ENCODE data around the gene P2RY11. TPM values are rescaled to one million over a fixed set of nuclear protein-coding genes. Genes with fewer than 3 reads are reported as not detected.
A peak's percentile ranks its signal among the peaks of the same experiment; 100 is the strongest.

Gene P2RY11
- total RNA-seq, 1 experiment from 2014 or later: 43.1 TPM

GRCh38 chr19:10151521-10151920 is 40.0 kb downstream of the P2RY11 start:
- no peak for TF ChIP-seq CTCF (IDR thresholded peaks at IDR 0.05; ENCODE audit: unreplicated experiment)
- intact Hi-C loops (cut with micrococcal nuclease): no loop called here
- BruUV-seq (replicated peaks): no TSS peak

GRCh38 chr19:10152100-10152499 is 40.6 kb downstream of the P2RY11 start:
- H3K4me1 Mint-ChIP-seq (ENCODE audit: insufficient read depth, unreplicated experiment): no peaks in the 10 kb centered on the region
- no peaks in the 10 kb centered on the region for H3K27me3 Mint-ChIP-seq (ENCODE audit: insufficient read depth, unreplicated experiment)
- TF ChIP-seq CTCF (IDR thresholded peaks at IDR 0.05; ENCODE audit: unreplicated experiment): no peak
- no peak for DNase-seq (ENCODE audit: unreplicated experiment)
- H3K27ac Mint-ChIP-seq (ENCODE audit: low read depth, unreplicated experiment): no peak overlapping the region
- intact Hi-C loops (cut with micrococcal nuclease): no loop called here
- no peaks in the 10 kb centered on the region for H3K9me3 Mint-ChIP-seq (ENCODE audit: unreplicated experiment)
- H3K4me3 Mint-ChIP-seq (ENCODE audit: unreplicated experiment): no peak overlapping the region
- no TSS peak for BruUV-seq (replicated peaks)
- CTCF ChIA-PET: no interaction called here
- H3K36me3 Mint-ChIP-seq (ENCODE audit: insufficient read depth, unreplicated experiment): peaks cover 87% of the 10 kb centered on the region
- POLR2A ChIA-PET: interaction anchor here (0.9 kb wide), 1 partner anchor 43 kb away, joined by 3 read pairs; the partner anchor contains the start of gene DNMT1

More at GRCh38 chr19:10151521-10151920, 40.0 kb downstream of the P2RY11 start:
- Mint-ChIP-seq H3K27ac (ENCODE audit: low read depth, unreplicated experiment) (no peak overlapping the region), H3K27me3 (ENCODE audit: insufficient read depth, unreplicated experiment) (no peaks in the 10 kb centered on the region), H3K36me3 (ENCODE audit: insufficient read depth, unreplicated experiment) (peaks cover 87% of the 10 kb centered on the region), H3K4me1 (ENCODE audit: insufficient read depth, unreplicated experiment) (no peaks in the 10 kb centered on the region), H3K4me3 (ENCODE audit: unreplicated experiment) (no peak overlapping the region), H3K9me3 (ENCODE audit: unreplicated experiment) (no peaks in the 10 kb centered on the region)
- POLR2A ChIA-PET: no interaction called here
- CTCF ChIA-PET: interaction anchor here (0.6 to 0.8 kb wide), 2 partner anchors 9 to 108 kb away, joined by 3 to 4 read pairs; no protein-coding TSS in a partner anchor
- DNase-seq (ENCODE audit: unreplicated experiment): no peak

GRCh38 chr19:10155839-10156238 is 44.3 kb downstream of the P2RY11 start:
- Mint-ChIP-seq H3K4me1 (ENCODE audit: insufficient read depth, unreplicated experiment) (no peaks in the 10 kb centered on the region), H3K4me3 (ENCODE audit: unreplicated experiment) (no peak overlapping the region), H3K9me3 (ENCODE audit: unreplicated experiment) (no peaks in the 10 kb centered on the region), H3K36me3 (ENCODE audit: insufficient read depth, unreplicated experiment) (peaks cover 89% of the 10 kb centered on the region), H3K27me3 (ENCODE audit: insufficient read depth, unreplicated experiment) (no peaks in the 10 kb centered on the region), H3K27ac (ENCODE audit: low read depth, unreplicated experiment) (no peak overlapping the region)
- DNase-seq (ENCODE audit: unreplicated experiment): peak; percentile 11
- intact Hi-C loops (cut with micrococcal nuclease): no loop called here
- no TSS peak for BruUV-seq (replicated peaks)
- ChIA-PET CTCF (no interaction called here), POLR2A (no interaction called here)
- TF ChIP-seq CTCF (IDR thresholded peaks at IDR 0.05; ENCODE audit: unreplicated experiment): no peak

GRCh38 chr19:10158071-10158470 is 46.6 kb downstream of the P2RY11 start:
- H3K4me3 Mint-ChIP-seq (ENCODE audit: unreplicated experiment): no peak overlapping the region
- intact Hi-C loops (cut with micrococcal nuclease): no loop called here
- TF ChIP-seq CTCF (IDR thresholded peaks at IDR 0.05; ENCODE audit: unreplicated experiment): no peak
- BruUV-seq (replicated peaks): no TSS peak
- H3K9me3 Mint-ChIP-seq (ENCODE audit: unreplicated experiment): no peaks in the 10 kb centered on the region
- CTCF ChIA-PET: no interaction called here
- H3K4me1 Mint-ChIP-seq (ENCODE audit: insufficient read depth, unreplicated experiment): no peaks in the 10 kb centered on the region
- no peak overlapping the region for H3K27ac Mint-ChIP-seq (ENCODE audit: low read depth, unreplicated experiment)
- peaks cover 88% of the 10 kb centered on the region for H3K36me3 Mint-ChIP-seq (ENCODE audit: insufficient read depth, unreplicated experiment)
- H3K27me3 Mint-ChIP-seq (ENCODE audit: insufficient read depth, unreplicated experiment): no peaks in the 10 kb centered on the region
- POLR2A ChIA-PET: no interaction called here
- no peak for DNase-seq (ENCODE audit: unreplicated experiment)
